Activated CD8-positive, alpha-beta memory T cell treated with anti-CD3 and anti-CD28 coated beads, Interleukin-2, amount 50 U/mL, for 24 hours (primary cell): ENCODE results near the gene ARHGAP22.

Experiments
- DNase-seq: peaks from one replicate; pipeline ENCODE4 v3.0.0-alpha.2; 2020; ENCODE audit errors: extremely low read depth

ARHGAP22 gene

DNA sequence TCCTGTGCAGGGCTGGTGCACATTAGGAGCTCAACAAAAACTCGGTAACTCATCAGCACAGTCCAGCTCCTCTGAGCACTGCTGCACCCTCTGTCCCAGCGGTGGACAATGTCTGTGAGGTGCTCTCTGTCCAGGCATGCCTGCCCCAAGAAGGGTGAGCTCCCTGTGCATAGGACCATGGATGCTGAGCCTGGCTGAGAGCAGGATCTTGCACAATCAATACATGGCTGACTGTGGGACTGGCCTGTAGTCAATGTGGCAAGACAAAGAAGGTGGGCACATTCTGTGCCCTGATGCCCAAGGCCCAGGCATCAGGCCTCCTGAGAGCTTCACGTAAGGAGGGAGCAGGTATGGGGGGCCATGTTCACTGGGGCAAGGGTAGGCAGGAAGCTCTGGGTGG is 17.1 kb downstream of the ARHGAP22 start:
- no peak for DNase-seq

DNA sequence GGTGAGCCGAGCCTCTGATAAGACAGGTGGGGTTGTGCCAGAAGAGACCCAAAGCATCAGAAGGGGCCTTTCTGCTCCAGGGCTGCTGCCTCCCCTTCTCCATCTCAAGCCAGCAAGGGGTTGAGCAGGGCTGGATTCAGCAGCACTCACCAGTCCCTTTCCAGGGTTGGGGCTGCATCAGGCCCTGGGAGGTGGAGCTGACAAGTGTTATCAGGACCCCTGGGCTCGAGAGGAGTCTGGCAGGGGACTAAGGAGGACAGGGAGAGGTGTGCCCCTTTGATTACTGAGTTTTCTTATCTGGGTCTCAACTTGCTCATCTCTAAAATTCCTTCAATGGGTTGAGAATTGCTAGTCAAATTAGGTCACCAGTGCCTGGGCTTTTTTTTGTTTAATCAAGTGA is 17.8 kb downstream of the ARHGAP22 start:
- no peak for DNase-seq

GRCh38 chr10:48582970-48583369 is 21.9 kb downstream of the ARHGAP22 start:
- DNase-seq = no peak

GRCh38 chr10:48580236-48580635 is 24.6 kb downstream of the ARHGAP22 start:
- DNase-seq = no peak

DNA sequence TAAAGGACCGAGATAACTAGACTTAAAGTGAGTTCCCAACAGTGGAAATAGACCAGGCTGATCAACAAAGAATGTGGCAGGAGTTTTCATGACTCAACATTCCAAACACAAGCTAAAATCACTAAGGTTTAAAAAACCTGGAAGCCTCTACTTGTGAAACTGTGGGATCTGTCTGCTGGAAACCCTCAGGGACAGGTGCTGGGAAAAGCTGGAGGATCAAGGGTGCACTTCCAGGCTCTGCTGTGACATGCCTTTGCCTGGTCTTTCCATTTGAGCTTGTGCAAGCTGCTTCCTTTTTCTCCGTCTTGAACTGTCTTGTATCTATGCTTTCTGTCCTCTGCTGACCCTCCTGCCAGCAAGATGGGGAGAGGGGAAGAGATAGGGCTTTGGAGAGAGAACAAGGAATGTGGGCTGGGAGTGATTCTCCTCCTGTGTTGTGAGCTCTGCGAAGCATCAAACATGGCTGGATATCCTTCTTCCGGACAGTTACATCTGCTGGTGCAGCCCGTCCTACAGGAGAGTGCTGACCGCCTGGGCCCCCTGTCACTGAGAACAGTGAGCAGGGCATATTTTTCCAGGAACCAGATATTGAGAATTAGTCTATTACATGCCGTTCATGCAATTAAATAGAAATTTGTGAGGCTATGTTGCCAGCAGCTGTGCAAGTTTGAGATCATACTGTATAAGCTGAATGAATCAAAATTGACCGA is 25.5 kb downstream of the ARHGAP22 start:
- no peak for DNase-seq

GRCh38 chr10:48577158-48577557 is 27.7 kb downstream of the ARHGAP22 start:
- DNase-seq = no peak

- DNase-seq = no peak
Observed at GRCh38 chr10:48576501-48576900, 28.4 kb downstream of the ARHGAP22 start.

DNA sequence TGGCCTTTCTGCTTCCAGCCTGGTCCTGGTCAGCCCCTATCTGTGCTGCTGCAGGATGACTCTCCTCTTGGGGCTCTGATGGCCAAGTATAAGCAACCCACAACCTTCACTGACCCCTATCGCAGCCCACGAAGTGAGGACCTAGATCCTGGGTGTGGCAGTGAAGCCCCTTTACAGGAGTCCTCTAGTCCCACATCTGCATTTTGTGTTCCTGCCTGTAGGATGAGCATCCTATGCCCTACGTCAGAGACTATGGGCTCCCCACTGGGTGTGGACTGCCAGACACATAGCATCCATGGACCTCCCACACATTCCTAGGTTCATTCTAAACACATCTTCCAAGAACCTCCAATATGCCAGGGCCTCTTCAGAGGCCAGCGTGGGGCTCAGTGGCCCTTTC is 29.0 kb downstream of the ARHGAP22 start:
- DNase-seq = no peak

GRCh38 chr10:48574817-48575380 is 30.0 kb downstream of the ARHGAP22 start:
- no peak for DNase-seq

- no peak for DNase-seq
Observed at GRCh38 chr10:48574322-48574796, 30.5 kb downstream of the ARHGAP22 start.

DNA sequence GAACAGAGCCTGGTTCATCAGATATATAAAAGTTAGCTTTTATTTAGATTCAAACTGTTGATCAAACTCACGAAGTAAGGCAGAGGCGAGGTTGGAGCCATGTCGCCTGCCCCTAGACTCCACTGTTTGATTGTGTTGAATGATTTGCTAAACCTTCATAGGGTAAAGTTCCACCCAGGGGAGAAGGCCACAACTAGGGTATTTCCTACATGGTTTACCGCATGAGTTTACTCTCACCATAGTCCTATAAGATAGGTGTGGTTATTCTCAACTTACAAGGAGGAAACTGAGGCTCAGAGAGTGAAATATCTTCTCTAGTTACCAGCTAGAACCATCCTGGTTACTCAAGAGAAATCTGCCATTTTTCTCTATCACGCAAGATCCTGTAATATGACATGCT is 31.8 kb downstream of the ARHGAP22 start:
- no peak for DNase-seq

DNA sequence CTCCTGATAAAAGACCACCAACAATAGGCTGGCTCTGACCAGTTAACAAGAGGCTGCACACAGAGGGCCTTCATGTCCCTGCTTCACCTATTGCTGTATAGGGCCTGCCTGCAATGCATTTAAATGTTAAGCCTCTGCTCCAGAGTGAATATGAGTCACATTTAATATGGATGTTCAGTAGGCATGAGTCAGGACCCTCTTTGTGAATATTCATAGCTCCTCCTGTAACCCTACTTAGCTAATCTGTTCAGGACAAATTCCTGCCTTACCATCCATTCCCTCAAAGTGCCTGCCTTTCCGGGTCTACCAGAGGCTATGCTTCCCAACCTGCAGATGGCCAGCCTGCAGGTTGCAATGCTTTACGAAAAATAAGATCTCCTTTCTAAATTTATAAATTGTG is 32.5 kb downstream of the ARHGAP22 start:
- no peak for DNase-seq

DNA sequence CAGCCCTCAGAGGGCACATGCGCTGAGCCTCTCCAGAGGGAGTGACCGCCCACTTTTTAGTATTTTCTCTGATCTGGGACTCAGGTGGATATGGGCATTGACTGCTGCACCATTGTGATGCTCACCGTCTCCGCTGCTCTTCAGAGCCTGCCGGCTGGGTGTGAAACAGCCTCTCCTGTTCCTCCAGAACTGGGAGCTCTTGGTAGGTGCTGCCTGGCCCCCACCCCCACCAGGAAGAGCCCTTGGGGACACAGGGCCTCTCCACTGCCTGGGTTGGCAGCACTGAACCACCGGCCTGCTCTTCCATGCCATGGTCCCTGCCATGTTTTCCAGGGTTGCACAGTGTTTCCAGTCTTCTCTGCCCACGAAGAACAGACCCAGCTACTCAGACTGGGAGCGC is 36.3 kb downstream of the ARHGAP22 start:
- no peak for DNase-seq

DNA sequence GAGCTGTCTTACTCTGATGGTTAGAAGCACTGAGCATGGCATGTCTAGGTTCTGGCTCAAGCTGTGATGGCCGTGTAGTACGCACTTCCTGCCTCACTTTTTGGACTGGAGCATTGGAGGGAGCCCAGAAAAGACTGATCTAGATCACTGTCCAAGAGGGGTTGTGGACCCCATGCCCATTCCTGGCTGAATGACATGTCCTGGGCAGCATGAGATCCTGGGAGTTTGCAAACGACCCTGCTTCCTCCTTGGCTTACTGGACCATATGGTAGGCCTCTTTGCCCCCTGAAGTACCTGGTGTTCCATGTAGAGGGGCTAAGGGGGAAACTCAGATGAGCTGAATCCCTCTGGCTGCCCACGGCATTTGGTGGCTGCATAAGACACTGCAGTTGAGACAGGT is 36.7 kb downstream of the ARHGAP22 start:
- DNase-seq = no peak

- DNase-seq = no peak
Observed at GRCh38 chr10:48567346-48567745, 37.5 kb downstream of the ARHGAP22 start.

GRCh38 chr10:48564466-48565160 is 40.3 kb downstream of the ARHGAP22 start:
- DNase-seq = no peak

GRCh38 chr10:48557511-48558123 is 47.3 kb downstream of the ARHGAP22 start:
- no peak for DNase-seq

- no peak for DNase-seq
Observed at GRCh38 chr10:48556713-48557112, 48.2 kb downstream of the ARHGAP22 start.

DNA sequence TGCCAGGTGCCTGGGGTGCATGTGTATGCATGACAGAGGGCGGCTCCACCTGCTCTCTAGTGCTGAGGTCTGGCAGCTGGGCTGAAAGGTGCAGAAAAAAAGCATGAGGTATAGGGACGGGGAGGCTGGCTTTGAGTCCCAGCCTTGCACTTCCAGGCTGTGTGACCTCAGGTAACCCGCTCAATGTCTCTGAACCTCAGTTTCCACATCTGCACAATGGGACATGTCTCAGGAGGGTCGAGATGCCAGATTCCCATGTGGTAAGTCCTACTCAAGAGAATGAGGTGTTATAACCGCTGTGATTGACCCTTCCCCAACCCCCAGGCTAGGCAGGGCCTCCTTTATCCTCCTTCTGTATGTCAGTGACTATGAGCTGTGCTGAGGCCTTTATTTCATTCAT is 48.8 kb downstream of the ARHGAP22 start:
- no peak for DNase-seq

DNA sequence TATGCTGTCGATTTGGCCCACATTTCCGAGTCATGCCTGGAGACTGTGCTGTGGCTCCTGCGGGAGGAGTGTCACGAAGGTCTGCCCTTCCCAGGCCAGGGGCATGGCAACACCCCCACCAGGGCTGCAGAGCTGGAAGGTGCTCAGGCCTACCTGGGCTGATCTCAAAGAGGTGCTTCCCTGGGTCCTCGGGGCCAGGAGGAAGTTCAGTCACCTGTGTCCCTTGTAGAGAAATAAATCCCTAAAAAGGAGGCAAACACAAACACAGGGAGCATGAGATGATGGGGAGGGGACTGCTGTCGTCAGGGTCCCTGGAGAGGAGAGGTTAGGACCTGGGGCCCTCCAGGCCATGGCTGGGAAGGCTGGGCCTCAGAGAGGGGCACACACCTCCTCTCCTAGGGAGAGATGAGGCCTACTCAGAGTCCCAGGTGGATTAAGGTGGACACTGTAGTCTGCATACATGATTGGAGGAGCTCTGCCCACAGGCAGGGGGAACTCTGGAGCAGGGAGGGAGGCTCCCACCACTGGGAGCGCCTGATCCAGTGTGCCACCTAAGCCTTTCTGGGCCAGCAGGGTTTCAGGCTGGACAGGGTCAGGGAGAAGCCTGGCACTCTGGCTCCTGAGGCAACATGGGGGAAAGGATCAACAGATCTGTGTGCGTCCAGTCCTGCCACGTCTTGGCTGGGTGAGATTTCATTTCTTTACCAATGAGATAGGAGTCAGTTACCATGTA is 49.4 kb downstream of the ARHGAP22 start:
- no peak for DNase-seq

GRCh38 chr10:48554656-48555055 is 50.2 kb downstream of the ARHGAP22 start:
- no peak for DNase-seq

- no peak for DNase-seq
Observed at GRCh38 chr10:48554246-48554645, 50.6 kb downstream of the ARHGAP22 start.
